HepG2 (cell line): ENCODE results near the gene TDRD1. TPM values are rescaled to one million over a fixed set of nuclear protein-coding genes. Genes with fewer than 3 reads are reported as not detected.

Experiments
- ARNT2 ChIP-seq: sonication (generic); formaldehyde crosslinking; IDR thresholded peaks from 2 replicates; pipeline ENCODE4 v1.8.0; 2022; ENCODE audit warnings: mild to moderate bottlenecking, low read depth, missing genetic modification reagents, moderate library complexity
- EP300 ChIP-seq, 3 experiments: sonication (generic) in 1 of 3; formaldehyde crosslinking in 1 of 3; IDR thresholded peaks; 2 replicates each; pipeline versions ENCODE4 v1.5.1 to v1.6.1; 2011 to 2020; ENCODE audit warnings: low read depth in 2 of 3, low read length in 2 of 3, borderline replicate concordance in 1 of 3, improper control_type of control experiment in 1 of 3, mild to moderate bottlenecking in 1 of 3, missing genetic modification reagents in 1 of 3, moderate library complexity in 1 of 3
- GATA4 ChIP-seq: sonication (generic); IDR thresholded peaks from 2 replicates; pipeline ENCODE4 v1.6.1; 2016; ENCODE audit warnings: antibody characterized with exemption, low read depth, borderline replicate concordance
- MAZ ChIP-seq, 2 experiments: sonication (generic) in 1 of 2; formaldehyde crosslinking in 1 of 2; IDR thresholded peaks; 2 replicates each; pipeline versions ENCODE4 v1.5.0 to v1.6.1; 2012 to 2020; ENCODE audit warnings: low read depth in 2 of 2, mild to moderate bottlenecking in 2 of 2, borderline replicate concordance in 1 of 2, improper control_type of control experiment in 1 of 2, low read length in 1 of 2, missing genetic modification reagents in 1 of 2, moderate library complexity in 1 of 2
- MED13 ChIP-seq: sonication (generic); formaldehyde crosslinking; IDR thresholded peaks from 2 replicates; pipeline ENCODE4 v1.5.0; 2020; ENCODE audit warnings: missing genetic modification reagents
- PITX1 ChIP-seq: sonication (generic); formaldehyde crosslinking; IDR thresholded peaks from 2 replicates; pipeline ENCODE4 v1.5.1; 2020; ENCODE audit warnings: mild to moderate bottlenecking, missing genetic modification reagents
- SCMH1 ChIP-seq: sonication (generic); formaldehyde crosslinking; IDR thresholded peaks from 2 replicates; pipeline ENCODE4 v1.9.0; 2021; ENCODE audit warnings: missing genetic modification reagents, mild to moderate bottlenecking, borderline replicate concordance
- SMYD3 ChIP-seq: sonication (generic); formaldehyde crosslinking; IDR thresholded peaks from 2 replicates; pipeline ENCODE4 v1.8.1; 2023; ENCODE audit warnings: mild to moderate bottlenecking, missing genetic modification reagents
- polyA plus RNA-seq, 8 experiments: library from polyadenylated mRNA; depleted of rRNA in 3 of 8; stranded (reverse) in 7 of 8; unstranded in 1 of 8; fragments of >200 nt; fragmentation: Illumina TruSeq in 4 of 8; extraction: Trizol in 4 of 8; gene quantifications; 2 replicates each; pipeline versions ENCODE4 v1.2.1 to v1.2.3, GENCODE V29; 2011 to 2016; ENCODE audit warnings: low read depth in 4 of 8, missing spikeins in 1 of 8, mixed read lengths in 1 of 8; ENCODE audit not compliant: insufficient read depth in 1 of 8
- total RNA-seq, 5 experiments: library from RNA; depleted of rRNA; stranded (reverse); fragments of >200 nt; fragmentation: Illumina TruSeq; extraction: Trizol; gene quantifications; 2 replicates each; pipeline ENCODE4 v1.2.3, GENCODE V29; 2016; ENCODE audit warnings: low read depth in 1 of 5
- TF ChIP-seq, protein P1 (sequence below): sonication (generic); formaldehyde crosslinking; IDR thresholded peaks from 2 replicates; pipeline ENCODE4 v1.4.0; 2020; ENCODE audit warnings: mild to moderate bottlenecking, missing genetic modification reagents
- TF ChIP-seq, protein P2 (sequence below): IDR thresholded peaks from 2 replicates; pipeline ENCODE4 v1.6.1; 2012; ENCODE audit warnings: low read length, improper control_type of control experiment
- TF ChIP-seq, protein P3 (sequence below): sonication (generic); formaldehyde crosslinking; IDR thresholded peaks from 2 replicates; pipeline ENCODE4 v1.5.0; 2020; ENCODE audit warnings: mild to moderate bottlenecking, missing genetic modification reagents

Gene TDRD1
- total and polyA plus RNA-seq, 2 of the 13 experiments (the other 11 are each of a cell fraction or from before 2014, with no cell fraction given): not detected

DNA sequence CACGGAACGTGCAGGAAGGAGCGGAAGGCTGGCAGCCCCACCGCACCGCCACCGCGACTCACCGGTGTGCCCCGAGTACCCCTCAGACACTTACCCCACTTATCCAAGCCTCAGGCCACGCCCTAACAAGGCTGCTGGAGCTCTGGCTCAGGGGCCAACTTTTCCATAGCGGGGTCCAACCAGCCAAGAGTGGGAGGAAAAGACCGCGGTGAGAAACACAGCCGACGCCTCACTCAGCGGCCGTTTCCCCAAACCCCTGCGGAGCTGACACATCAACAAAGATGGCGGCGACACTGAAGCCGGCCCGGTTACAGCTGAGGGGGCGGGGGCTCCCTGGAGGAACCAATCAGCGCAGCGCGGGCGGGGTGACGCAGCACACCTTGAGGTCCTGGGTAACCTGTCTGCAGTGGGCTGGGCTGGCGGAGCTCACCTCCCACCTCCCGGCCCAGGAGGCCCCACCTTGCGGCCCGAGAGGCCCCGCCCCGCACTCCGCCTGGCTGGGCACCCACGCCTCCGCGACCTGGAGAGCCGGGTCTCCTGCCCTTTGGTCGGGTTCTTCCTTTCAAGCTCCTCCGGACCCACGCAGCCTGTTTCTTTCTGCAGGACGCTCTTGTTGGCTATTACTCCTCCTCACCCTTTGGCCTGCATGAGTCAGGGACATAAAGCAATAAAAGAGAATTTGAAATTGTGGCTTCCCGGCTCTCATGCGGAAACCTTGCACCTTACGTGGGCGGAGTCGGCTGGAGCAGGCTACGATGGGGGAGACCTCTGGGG, 5.0 kb upstream of the TDRD1 start, which contains the start of gene CCDC186 (continued):
- TF ChIP-seq EP300 (IDR thresholded peaks at IDR 0.05; ENCODE audit: low read depth in 2 of 2, low read length in 2 of 2) (no peak), EP300 (CRISPR knock-in tag; IDR thresholded peaks at IDR 0.05; ENCODE audit: borderline replicate concordance) (no peak), SMYD3 (CRISPR knock-in tag) (no peak), MAZ (IDR thresholded peaks at IDR 0.05; ENCODE audit: borderline replicate concordance, low read depth, low read length) (no peak), MAZ (CRISPR knock-in tag; IDR thresholded peaks at IDR 0.05; ENCODE audit: low read depth) (peak; percentile 78), PITX1 (peak; percentile 39; the same call in 1 of the 2 replicates), SCMH1 (CRISPR knock-in tag) (no peak), MED13 (CRISPR knock-in tag) (0 out of 2 replicates have a peak, but pooled peaks have one; percentile 14), ARNT2 (no peak; the same call in 1 of the 2 replicates), GATA4 (0 out of 2 replicates have a peak, but pooled peaks have one; percentile 43)
- TF ChIP-seq, protein P1, sequence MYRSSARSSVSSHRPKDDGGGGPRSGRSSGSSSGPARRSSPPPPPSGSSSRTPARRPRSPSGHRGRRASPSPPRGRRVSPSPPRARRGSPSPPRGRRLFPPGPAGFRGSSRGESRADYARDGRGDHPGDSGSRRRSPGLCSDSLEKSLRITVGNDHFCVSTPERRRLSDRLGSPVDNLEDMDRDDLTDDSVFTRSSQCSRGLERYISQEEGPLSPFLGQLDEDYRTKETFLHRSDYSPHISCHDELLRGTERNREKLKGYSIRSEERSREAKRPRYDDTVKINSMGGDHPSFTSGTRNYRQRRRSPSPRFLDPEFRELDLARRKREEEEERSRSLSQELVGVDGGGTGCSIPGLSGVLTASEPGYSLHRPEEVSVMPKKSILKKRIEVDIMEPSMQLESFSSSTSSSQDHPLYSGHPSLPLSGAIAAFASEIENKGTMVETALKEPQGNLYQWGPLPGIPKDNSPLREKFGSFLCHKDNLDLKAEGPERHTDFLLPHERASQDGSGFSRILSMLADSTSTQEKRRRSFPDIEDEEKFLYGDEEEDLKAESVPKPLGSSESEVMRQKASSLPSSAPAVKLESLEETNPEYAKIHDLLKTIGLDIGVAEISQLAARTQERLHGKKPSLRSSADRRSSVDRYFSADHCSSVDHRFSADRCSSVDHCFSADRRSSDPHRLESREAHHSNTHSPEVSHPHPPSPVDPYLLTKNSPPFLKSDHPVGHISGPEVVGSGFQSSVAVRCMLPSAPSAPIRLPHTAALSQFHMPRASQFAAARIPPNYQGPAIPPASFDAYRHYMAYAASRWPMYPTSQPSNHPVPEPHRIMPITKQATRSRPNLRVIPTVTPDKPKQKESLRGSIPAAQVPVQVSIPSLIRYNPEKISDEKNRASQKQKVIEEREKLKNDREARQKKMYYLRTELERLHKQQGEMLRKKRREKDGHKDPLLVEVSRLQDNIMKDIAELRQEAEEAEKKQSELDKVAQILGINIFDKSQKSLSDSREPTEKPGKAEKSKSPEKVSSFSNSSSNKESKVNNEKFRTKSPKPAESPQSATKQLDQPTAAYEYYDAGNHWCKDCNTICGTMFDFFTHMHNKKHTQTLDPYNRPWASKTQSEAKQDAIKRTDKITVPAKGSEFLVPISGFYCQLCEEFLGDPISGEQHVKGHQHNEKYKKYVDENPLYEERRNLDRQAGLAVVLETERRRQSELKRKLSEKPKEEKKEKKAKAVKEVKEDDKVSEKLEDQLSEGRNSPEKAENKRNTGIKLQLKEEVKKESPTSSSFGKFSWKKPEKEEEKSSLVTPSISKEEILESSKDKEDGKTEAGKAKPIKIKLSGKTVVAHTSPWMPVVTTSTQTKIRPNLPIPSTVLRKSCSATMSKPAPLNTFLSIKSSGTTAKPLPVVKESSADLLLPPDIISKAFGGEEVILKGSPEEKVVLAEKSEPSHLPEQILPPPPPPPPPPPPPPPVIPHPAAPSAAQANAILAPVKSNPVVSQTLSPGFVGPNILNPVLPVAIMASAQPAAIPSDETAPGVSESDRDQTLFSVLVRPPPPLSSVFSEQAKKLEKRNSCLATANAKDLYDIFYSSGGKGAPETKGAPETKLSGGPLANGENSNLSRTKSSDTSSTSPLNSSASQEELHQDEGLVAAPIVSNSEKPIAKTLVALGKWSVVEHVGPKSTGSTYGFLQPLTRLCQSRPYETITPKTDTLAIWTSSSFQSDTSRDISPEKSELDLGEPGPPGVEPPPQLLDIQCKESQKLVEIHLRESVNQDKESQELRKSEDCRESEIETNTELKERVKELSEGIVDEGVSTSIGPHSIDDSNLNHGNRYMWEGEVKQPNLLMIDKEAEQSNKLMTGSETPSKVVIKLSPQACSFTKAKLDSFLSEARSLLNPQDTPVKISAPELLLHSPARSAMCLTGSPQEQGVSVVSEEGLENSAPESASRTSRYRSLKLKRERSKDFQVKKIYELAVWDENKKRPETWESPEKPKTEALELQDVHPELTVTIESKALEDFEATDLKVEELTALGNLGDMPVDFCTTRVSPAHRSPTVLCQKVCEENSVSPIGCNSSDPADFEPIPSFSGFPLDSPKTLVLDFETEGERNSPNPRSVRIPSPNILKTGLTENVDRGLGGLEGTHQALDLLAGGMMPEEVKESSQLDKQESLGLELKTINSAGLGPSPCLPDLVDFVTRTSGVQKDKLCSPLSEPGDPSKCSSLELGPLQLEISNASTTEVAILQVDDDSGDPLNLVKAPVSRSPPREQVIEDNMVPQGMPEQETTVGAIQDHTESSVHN (CRISPR knock-in tag): no peak
- TF ChIP-seq, protein P2, sequence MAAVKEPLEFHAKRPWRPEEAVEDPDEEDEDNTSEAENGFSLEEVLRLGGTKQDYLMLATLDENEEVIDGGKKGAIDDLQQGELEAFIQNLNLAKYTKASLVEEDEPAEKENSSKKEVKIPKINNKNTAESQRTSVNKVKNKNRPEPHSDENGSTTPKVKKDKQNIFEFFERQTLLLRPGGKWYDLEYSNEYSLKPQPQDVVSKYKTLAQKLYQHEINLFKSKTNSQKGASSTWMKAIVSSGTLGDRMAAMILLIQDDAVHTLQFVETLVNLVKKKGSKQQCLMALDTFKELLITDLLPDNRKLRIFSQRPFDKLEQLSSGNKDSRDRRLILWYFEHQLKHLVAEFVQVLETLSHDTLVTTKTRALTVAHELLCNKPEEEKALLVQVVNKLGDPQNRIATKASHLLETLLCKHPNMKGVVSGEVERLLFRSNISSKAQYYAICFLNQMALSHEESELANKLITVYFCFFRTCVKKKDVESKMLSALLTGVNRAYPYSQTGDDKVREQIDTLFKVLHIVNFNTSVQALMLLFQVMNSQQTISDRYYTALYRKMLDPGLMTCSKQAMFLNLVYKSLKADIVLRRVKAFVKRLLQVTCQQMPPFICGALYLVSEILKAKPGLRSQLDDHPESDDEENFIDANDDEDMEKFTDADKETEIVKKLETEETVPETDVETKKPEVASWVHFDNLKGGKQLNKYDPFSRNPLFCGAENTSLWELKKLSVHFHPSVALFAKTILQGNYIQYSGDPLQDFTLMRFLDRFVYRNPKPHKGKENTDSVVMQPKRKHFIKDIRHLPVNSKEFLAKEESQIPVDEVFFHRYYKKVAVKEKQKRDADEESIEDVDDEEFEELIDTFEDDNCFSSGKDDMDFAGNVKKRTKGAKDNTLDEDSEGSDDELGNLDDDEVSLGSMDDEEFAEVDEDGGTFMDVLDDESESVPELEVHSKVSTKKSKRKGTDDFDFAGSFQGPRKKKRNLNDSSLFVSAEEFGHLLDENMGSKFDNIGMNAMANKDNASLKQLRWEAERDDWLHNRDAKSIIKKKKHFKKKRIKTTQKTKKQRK: no peak
- TF ChIP-seq, protein P3, sequence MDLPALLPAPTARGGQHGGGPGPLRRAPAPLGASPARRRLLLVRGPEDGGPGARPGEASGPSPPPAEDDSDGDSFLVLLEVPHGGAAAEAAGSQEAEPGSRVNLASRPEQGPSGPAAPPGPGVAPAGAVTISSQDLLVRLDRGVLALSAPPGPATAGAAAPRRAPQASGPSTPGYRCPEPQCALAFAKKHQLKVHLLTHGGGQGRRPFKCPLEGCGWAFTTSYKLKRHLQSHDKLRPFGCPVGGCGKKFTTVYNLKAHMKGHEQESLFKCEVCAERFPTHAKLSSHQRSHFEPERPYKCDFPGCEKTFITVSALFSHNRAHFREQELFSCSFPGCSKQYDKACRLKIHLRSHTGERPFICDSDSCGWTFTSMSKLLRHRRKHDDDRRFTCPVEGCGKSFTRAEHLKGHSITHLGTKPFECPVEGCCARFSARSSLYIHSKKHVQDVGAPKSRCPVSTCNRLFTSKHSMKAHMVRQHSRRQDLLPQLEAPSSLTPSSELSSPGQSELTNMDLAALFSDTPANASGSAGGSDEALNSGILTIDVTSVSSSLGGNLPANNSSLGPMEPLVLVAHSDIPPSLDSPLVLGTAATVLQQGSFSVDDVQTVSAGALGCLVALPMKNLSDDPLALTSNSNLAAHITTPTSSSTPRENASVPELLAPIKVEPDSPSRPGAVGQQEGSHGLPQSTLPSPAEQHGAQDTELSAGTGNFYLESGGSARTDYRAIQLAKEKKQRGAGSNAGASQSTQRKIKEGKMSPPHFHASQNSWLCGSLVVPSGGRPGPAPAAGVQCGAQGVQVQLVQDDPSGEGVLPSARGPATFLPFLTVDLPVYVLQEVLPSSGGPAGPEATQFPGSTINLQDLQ (CRISPR knock-in tag): no peak
